ACHN (cell line): ENCODE results near the gene C5.

Experiments
- DNase-seq: peaks from one replicate; pipeline ENCODE4 v3.0.0-alpha.2; 2015
- in situ Hi-C: cut with HindIII; loops from 2 replicates; pipeline ENCODE4 v1.10.0; 2017; ENCODE audit warnings: low sequenced_read_pairs, low pct_ligation_motif_present, low pct_unique_long_range_greater_than_20kb

The C5 gene

DNA sequence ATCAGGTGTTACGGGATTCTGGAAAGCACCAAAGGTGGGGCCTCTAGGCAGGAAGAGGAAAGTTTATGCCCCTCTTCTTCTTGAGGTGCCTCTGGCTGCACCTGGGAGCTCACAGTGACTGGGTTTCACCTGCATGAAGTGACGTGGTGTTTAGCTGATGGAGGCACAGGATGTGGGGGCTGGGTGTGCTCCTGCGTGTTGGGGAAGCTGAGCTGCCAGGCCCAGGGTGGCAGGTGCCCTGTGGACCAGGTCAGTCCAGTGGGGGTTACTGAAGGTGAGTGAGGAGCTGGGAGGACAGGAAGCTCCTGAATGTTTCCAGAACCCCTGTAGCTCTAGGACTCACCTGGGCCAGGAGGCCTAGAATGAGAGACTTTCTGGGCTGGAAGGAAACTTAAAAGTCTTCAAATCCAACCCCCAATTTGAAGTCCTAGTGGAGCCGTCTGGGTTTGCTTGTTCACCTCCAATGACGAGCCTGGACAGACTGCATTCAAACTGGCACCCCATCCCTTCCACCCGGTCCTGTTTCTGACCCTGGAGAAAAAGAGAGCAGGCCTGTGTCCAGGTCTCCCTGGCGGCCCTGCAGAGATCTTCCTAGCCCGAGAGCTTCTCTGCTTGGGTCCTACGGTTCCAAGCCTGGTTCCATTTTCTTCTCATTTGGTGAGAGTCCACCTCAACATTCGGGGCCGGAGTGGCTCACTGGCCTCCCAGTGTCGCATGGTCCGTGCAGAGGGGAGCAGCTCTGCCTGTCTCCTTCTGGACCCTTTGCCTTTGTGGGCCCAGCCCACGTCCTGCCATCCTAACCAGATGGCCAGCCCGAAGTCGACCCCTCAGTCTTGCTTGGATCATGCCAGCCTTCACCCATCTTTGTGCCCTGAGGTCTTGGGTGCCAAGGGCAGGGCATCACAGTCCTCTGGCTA lies 145.8 kb downstream of the C5 start:
- no peak for DNase-seq
- in situ Hi-C loops = no loop called here

GRCh38 chr9:120902569-120903535 lies 147.2 kb downstream of the C5 start:
- in situ Hi-C loops = no loop called here
- DNase-seq = no peak
